GM23338 (cell line): ENCODE data around the gene KCNJ13. TPM values are rescaled to one million over a fixed set of nuclear protein-coding genes. Genes with fewer than 3 reads are reported as not detected.

Experiments
- ATAC-seq: fragments of 200-7000 bp; cut with Tn5 transposase; 3 replicates; pipeline ENCODE4 v1.9.1; 2020
- DNase-seq: peaks from one replicate; pipeline ENCODE4 v3.0.0-alpha.2; 2015; ENCODE audit warnings: low spot score
- H2AFZ ChIP-seq: fragments of 200-600 bp; sonication (generic); 2 replicates; pipeline ENCODE4 v1.8.0; 2016; ENCODE audit warnings: antibody characterized with exemption, mild to moderate bottlenecking, moderate library complexity
- H3F3A ChIP-seq: fragments of 200-600 bp; sonication (generic); replicated peaks from 2 replicates; pipeline ENCODE4 v1.8.0; 2017; ENCODE audit warnings: antibody characterized with exemption, mixed run types, low read depth
- H3K27ac ChIP-seq: fragments of 200-600 bp; sonication (generic); 2 replicates; pipeline ENCODE4 v1.6.1; 2016; ENCODE audit warnings: low read depth
- H3K27me3 ChIP-seq: fragments of 200-600 bp; sonication (generic); 2 replicates; pipeline ENCODE4 v1.8.0; 2016; ENCODE audit warnings: mild to moderate bottlenecking, mixed run types, moderate library complexity; ENCODE audit not compliant: insufficient read depth
- H3K36me3 ChIP-seq: fragments of 200-600 bp; sonication (generic); 2 replicates; pipeline ENCODE4 v1.8.0; 2016; ENCODE audit warnings: mild to moderate bottlenecking; ENCODE audit not compliant: insufficient read depth
- H3K4me1 ChIP-seq: fragments of 200-600 bp; sonication (generic); 2 replicates; pipeline ENCODE4 v1.8.0; 2016; ENCODE audit warnings: mild to moderate bottlenecking, moderate library complexity; ENCODE audit not compliant: insufficient read depth
- H3K4me2 ChIP-seq: fragments of 200-600 bp; sonication (generic); 2 replicates; pipeline ENCODE4 v1.7.1; 2017; ENCODE audit warnings: mixed run types
- H3K4me3 ChIP-seq: fragments of 200-600 bp; sonication (generic); 2 replicates; pipeline ENCODE4 v1.6.1; 2016; ENCODE audit warnings: mixed run types
- H3K79me2 ChIP-seq: fragments of 200-600 bp; sonication (generic); replicated peaks from 2 replicates; pipeline ENCODE4 v1.8.0; 2017; ENCODE audit warnings: mild to moderate bottlenecking; ENCODE audit not compliant: insufficient read depth
- H3K9me2 ChIP-seq: fragments of 200-600 bp; sonication (generic); 2 replicates; pipeline ENCODE4 v1.8.0; 2017; ENCODE audit not compliant: insufficient read depth
- H4K20me1 ChIP-seq: fragments of 200-600 bp; sonication (generic); replicated peaks from 2 replicates; pipeline ENCODE4 v1.8.0; 2017; ENCODE audit warnings: mild to moderate bottlenecking; ENCODE audit not compliant: insufficient read depth
- H3K27ac Mint-ChIP-seq: 2 replicates; pipeline ENCODE4 v1.8.0; 2020; ENCODE audit warnings: inconsistent platforms, mild to moderate bottlenecking, moderate library complexity, mixed read lengths
- H3K27me3 Mint-ChIP-seq: 3 replicates; pipeline ENCODE4 v1.8.0; 2022; ENCODE audit warnings: low read depth, mild to moderate bottlenecking, moderate library complexity, mixed read lengths, inconsistent platforms; ENCODE audit not compliant: insufficient read depth, poor library complexity
- H3K36me3 Mint-ChIP-seq: 3 replicates; pipeline ENCODE4 v1.8.0; 2021; ENCODE audit warnings: low read depth, mild to moderate bottlenecking, inconsistent platforms, moderate library complexity, mixed read lengths
- H3K4me1 Mint-ChIP-seq: 3 replicates; pipeline ENCODE4 v1.8.0; 2020; ENCODE audit warnings: mild to moderate bottlenecking, inconsistent platforms, mixed read lengths
- H3K4me3 Mint-ChIP-seq: 3 replicates; pipeline ENCODE4 v1.8.0; 2021; ENCODE audit warnings: moderate library complexity, mild to moderate bottlenecking, inconsistent platforms, mixed read lengths
- H3K9me3 Mint-ChIP-seq: 3 replicates; pipeline ENCODE4 v1.8.0; 2020; ENCODE audit warnings: moderate library complexity, mild to moderate bottlenecking, inconsistent platforms, mixed read lengths
- CREB1 ChIP-seq: fragments of 250-450 bp; sonication (Bioruptor Pico); IDR thresholded peaks from 2 replicates; pipeline ENCODE4 v1.5.0; 2020; ENCODE audit warnings: low read depth, mild to moderate bottlenecking, moderate library complexity
- CTCF ChIP-seq, 2 experiments: fragments of 200-600 bp in 1 of 2; sonication (generic) in 1 of 2; conservative IDR thresholded peaks; 2 replicates each; pipeline versions ENCODE4 v1.5.1 to v1.6.1; 2016 to 2017; ENCODE audit warnings: antibody characterized with exemption in 2 of 2, low read depth in 2 of 2, mild to moderate bottlenecking in 2 of 2, moderate library complexity in 1 of 2
- EZH2 ChIP-seq: fragments of 200-600 bp; sonication (generic); IDR thresholded peaks from one replicate; pipeline ENCODE4 v1.8.0; 2017; ENCODE audit warnings: antibody characterized with exemption, mild to moderate bottlenecking, low read depth; ENCODE audit not compliant: unreplicated experiment
- EZH2phosphoT487 ChIP-seq: fragments of 200-600 bp; sonication (generic); IDR thresholded peaks from one replicate; pipeline ENCODE4 v1.8.1; 2018; ENCODE audit warnings: antibody characterized with exemption; ENCODE audit not compliant: unreplicated experiment
- NANOG ChIP-seq: IDR thresholded peaks from 2 replicates; pipeline ENCODE4 v1.6.1; 2016; ENCODE audit warnings: antibody characterized with exemption, borderline replicate concordance
- POLR2AphosphoS5 ChIP-seq: IDR thresholded peaks from 2 replicates; pipeline ENCODE4 v1.6.1; 2016; ENCODE audit warnings: antibody characterized with exemption, low read depth
- STAT1 ChIP-seq: IDR thresholded peaks from one replicate; pipeline ENCODE4 v1.6.1; 2016; ENCODE audit warnings: antibody characterized with exemption; ENCODE audit not compliant: unreplicated experiment
- ZNF331 ChIP-seq: fragments of 250-450 bp; sonication (Bioruptor Pico); IDR thresholded peaks from 2 replicates; pipeline ENCODE4 v1.5.0; 2020; ENCODE audit warnings: low read depth, mild to moderate bottlenecking, moderate library complexity
- polyA plus RNA-seq: library from polyadenylated mRNA; unstranded; fragments of >200 nt; fragmentation: Nextera tagmentation; extraction: Ambion mirVana; gene quantifications from 2 replicates; pipeline ENCODE4 v1.2.1, GENCODE V29; 2016
- total RNA-seq: library from RNA; depleted of rRNA; stranded (reverse); fragments of >200 nt; shearing (Covaris generic); gene quantifications from 2 replicates; pipeline ENCODE4 v1.2.3, GENCODE V29; 2014
- TF ChIP-seq, protein P1 (sequence below): IDR thresholded peaks from one replicate; pipeline ENCODE4 v1.6.1; 2018; ENCODE audit warnings: antibody characterized with exemption; ENCODE audit not compliant: unreplicated experiment
- TF ChIP-seq, protein P2 (sequence below): fragments of 250-450 bp; sonication (Bioruptor Pico); IDR thresholded peaks from 2 replicates; pipeline ENCODE4 v1.5.0; 2020; ENCODE audit warnings: mild to moderate bottlenecking, moderate library complexity

KCNJ13 gene
- total and polyA plus RNA-seq, 2 experiments from 2014 or later, result 0.37 TPM; not detected in 1

- DNase-seq, result no peak
Measured at GRCh38 chr2:232777276-232777675, 911 bp upstream of the KCNJ13 start.

More at GRCh38 chr2:232777276-232777675, 911 bp upstream of the KCNJ13 start:
- no peak for ATAC-seq
- Histone ChIP-seq H3K4me3 (no peak overlapping the region), H3K4me1 (0 out of 2 replicates have a peak, but pooled peaks cover 3% of the 10 kb centered on the region), H3K9me2 (no peaks in the 10 kb centered on the region), H3K4me2 (no peak overlapping the region), H3K79me2 (no peaks in the 10 kb centered on the region), H3K27me3 (no peaks in the 10 kb centered on the region), H2AFZ (no peak overlapping the region), H3F3A (no peaks in the 10 kb centered on the region), H4K20me1 (no peaks in the 10 kb centered on the region), H3K36me3 (no peaks in the 10 kb centered on the region), H3K27ac (no peak overlapping the region)
- peaks cover 7% of the 10 kb centered on the region; the same call in 2 of the 3 replicates for H3K4me1 Mint-ChIP-seq
- H3K27ac Mint-ChIP-seq, result no peak overlapping the region
- H3K36me3 Mint-ChIP-seq, result peaks cover 3% of the 10 kb centered on the region; the same call in 1 of the 3 replicates
- H3K9me3 Mint-ChIP-seq, result no peaks in the 10 kb centered on the region; the same call in 2 of the 3 replicates
- no peaks in the 10 kb centered on the region for H3K27me3 Mint-ChIP-seq
- TF ChIP-seq EZH2phosphoT487 (no peak), NANOG (no peak), EZH2 (no peak), POLR2AphosphoS5 (no peak), CREB1 (CRISPR knock-in tag) (no peak), STAT1 (no peak), ZNF331 (no peak), CTCF (conservative IDR thresholded peaks at IDR 0.05; ENCODE audit: low read depth in 2 of 2) (no peak)
- TF ChIP-seq, protein P1, sequence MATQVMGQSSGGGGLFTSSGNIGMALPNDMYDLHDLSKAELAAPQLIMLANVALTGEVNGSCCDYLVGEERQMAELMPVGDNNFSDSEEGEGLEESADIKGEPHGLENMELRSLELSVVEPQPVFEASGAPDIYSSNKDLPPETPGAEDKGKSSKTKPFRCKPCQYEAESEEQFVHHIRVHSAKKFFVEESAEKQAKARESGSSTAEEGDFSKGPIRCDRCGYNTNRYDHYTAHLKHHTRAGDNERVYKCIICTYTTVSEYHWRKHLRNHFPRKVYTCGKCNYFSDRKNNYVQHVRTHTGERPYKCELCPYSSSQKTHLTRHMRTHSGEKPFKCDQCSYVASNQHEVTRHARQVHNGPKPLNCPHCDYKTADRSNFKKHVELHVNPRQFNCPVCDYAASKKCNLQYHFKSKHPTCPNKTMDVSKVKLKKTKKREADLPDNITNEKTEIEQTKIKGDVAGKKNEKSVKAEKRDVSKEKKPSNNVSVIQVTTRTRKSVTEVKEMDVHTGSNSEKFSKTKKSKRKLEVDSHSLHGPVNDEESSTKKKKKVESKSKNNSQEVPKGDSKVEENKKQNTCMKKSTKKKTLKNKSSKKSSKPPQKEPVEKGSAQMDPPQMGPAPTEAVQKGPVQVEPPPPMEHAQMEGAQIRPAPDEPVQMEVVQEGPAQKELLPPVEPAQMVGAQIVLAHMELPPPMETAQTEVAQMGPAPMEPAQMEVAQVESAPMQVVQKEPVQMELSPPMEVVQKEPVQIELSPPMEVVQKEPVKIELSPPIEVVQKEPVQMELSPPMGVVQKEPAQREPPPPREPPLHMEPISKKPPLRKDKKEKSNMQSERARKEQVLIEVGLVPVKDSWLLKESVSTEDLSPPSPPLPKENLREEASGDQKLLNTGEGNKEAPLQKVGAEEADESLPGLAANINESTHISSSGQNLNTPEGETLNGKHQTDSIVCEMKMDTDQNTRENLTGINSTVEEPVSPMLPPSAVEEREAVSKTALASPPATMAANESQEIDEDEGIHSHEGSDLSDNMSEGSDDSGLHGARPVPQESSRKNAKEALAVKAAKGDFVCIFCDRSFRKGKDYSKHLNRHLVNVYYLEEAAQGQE, result no peak
- TF ChIP-seq, protein P2, sequence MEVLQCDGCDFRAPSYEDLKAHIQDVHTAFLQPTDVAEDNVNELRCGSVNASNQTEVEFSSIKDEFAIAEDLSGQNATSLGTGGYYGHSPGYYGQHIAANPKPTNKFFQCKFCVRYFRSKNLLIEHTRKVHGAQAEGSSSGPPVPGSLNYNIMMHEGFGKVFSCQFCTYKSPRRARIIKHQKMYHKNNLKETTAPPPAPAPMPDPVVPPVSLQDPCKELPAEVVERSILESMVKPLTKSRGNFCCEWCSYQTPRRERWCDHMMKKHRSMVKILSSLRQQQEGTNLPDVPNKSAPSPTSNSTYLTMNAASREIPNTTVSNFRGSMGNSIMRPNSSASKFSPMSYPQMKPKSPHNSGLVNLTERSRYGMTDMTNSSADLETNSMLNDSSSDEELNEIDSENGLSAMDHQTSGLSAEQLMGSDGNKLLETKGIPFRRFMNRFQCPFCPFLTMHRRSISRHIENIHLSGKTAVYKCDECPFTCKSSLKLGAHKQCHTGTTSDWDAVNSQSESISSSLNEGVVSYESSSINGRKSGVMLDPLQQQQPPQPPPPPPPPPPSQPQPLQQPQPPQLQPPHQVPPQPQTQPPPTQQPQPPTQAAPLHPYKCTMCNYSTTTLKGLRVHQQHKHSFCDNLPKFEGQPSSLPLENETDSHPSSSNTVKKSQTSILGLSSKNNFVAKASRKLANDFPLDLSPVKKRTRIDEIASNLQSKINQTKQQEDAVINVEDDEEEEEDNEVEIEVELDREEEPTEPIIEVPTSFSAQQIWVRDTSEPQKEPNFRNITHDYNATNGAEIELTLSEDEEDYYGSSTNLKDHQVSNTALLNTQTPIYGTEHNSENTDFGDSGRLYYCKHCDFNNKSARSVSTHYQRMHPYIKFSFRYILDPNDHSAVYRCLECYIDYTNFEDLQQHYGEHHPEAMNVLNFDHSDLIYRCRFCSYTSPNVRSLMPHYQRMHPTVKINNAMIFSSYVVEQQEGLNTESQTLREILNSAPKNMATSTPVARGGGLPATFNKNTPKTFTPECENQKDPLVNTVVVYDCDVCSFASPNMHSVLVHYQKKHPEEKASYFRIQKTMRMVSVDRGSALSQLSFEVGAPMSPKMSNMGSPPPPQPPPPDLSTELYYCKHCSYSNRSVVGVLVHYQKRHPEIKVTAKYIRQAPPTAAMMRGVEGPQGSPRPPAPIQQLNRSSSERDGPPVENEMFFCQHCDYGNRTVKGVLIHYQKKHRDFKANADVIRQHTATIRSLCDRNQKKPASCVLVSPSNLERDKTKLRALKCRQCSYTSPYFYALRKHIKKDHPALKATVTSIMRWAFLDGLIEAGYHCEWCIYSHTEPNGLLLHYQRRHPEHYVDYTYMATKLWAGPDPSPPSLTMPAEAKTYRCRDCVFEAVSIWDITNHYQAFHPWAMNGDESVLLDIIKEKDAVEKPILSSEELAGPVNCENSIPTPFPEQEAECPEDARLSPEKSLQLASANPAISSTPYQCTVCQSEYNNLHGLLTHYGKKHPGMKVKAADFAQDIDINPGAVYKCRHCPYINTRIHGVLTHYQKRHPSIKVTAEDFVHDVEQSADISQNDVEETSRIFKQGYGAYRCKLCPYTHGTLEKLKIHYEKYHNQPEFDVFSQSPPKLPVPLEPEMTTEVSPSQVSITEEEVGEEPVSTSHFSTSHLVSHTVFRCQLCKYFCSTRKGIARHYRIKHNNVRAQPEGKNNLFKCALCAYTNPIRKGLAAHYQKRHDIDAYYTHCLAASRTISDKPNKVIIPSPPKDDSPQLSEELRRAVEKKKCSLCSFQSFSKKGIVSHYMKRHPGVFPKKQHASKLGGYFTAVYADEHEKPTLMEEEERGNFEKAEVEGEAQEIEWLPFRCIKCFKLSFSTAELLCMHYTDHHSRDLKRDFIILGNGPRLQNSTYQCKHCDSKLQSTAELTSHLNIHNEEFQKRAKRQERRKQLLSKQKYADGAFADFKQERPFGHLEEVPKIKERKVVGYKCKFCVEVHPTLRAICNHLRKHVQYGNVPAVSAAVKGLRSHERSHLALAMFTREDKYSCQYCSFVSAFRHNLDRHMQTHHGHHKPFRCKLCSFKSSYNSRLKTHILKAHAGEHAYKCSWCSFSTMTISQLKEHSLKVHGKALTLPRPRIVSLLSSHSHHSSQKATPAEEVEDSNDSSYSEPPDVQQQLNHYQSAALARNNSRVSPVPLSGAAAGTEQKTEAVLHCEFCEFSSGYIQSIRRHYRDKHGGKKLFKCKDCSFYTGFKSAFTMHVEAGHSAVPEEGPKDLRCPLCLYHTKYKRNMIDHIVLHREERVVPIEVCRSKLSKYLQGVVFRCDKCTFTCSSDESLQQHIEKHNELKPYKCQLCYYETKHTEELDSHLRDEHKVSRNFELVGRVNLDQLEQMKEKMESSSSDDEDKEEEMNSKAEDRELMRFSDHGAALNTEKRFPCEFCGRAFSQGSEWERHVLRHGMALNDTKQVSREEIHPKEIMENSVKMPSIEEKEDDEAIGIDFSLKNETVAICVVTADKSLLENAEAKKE (CRISPR knock-in tag), result no peak
- no peak overlapping the region for H3K4me3 Mint-ChIP-seq
